Erythroblast (primary cell): Measurements from ENCODE around the gene VWCE.

Source experiments
- GATA1 ChIP-seq: IDR thresholded peaks from 2 replicates; pipeline ENCODE4 v1.6.1; 2011; ENCODE audit warnings: low read depth, mild to moderate bottlenecking, control low read depth, low read length, moderate library complexity
- POLR2A ChIP-seq: IDR thresholded peaks from 2 replicates; pipeline ENCODE4 v1.6.1; 2011; ENCODE audit warnings: mild to moderate bottlenecking, low read length

GRCh38 chr11:61332281-61332796 is 37.2 kb upstream of the VWCE start:
- TF ChIP-seq POLR2A: no peak
- TF ChIP-seq GATA1: no peak
